Breast epithelium (tissue), 3 donors: ENCODE data around the gene SPOP.

ENCODE experiments used
- CTCF ChIP-seq, 3 donors: fragments of 450-650 bp; IDR thresholded peaks; one replicate each; pipeline ENCODE4 v1.5.1; 2016 to 2017; ENCODE audit warnings: antibody characterized with exemption in 3 of 3, mild to moderate bottlenecking in 3 of 3, moderate library complexity in 3 of 3
- POLR2A ChIP-seq: fragments of 450-650 bp; IDR thresholded peaks from one replicate; pipeline ENCODE4 v1.6.1; 2016; ENCODE audit warnings: antibody characterized with exemption, mild to moderate bottlenecking, moderate library complexity

- TF ChIP-seq CTCF (IDR thresholded peaks at IDR 0.05) = no peak
- TF ChIP-seq POLR2A = no peak
These were observed 95.7 kb downstream of the SPOP start for GRCh38 chr17:49582055-49582722.
